HFFc6 (cell line): ENCODE data around the gene NTN3. TPM values are rescaled to one million over a fixed set of nuclear protein-coding genes. Genes with fewer than 3 reads are reported as not detected.
A peak's percentile ranks its signal among the peaks of the same experiment; 100 is the strongest.
"Not testable (repeated sequence)": the region's sequence is repeated elsewhere in the genome, so short reads cannot be mapped to it uniquely, and the experiment has no call there.

ENCODE experiments used
- DNase-seq: peaks from one replicate; pipeline ENCODE4 v3.0.0-alpha.2; 2018
- H3K27ac Mint-ChIP-seq: 2 replicates; pipeline ENCODE4 v1.8.0; 2020; ENCODE audit warnings: mild to moderate bottlenecking, mixed read lengths
- H3K27me3 Mint-ChIP-seq: 2 replicates; pipeline ENCODE4 v1.8.0; 2021; ENCODE audit warnings: mild to moderate bottlenecking, moderate library complexity, mixed read lengths; ENCODE audit not compliant: insufficient read depth
- H3K36me3 Mint-ChIP-seq: 2 replicates; pipeline ENCODE4 v1.8.0; 2021; ENCODE audit warnings: low read depth, mixed read lengths
- H3K4me1 Mint-ChIP-seq: 2 replicates; pipeline ENCODE4 v1.8.0; 2020; ENCODE audit warnings: low read depth, mixed read lengths
- H3K4me3 Mint-ChIP-seq: 2 replicates; pipeline ENCODE4 v1.8.0; 2020; ENCODE audit warnings: mild to moderate bottlenecking, moderate library complexity, mixed read lengths
- H3K9me3 Mint-ChIP-seq: 2 replicates; pipeline ENCODE4 v1.8.0; 2020; ENCODE audit warnings: mild to moderate bottlenecking, mixed read lengths
- CTCF ChIP-seq: fragments of 200-600 bp; sonication (generic); IDR thresholded peaks from 2 replicates; pipeline ENCODE4 v1.5.0; 2021; ENCODE audit warnings: antibody characterized with exemption, mild to moderate bottlenecking
- total RNA-seq, 6 experiments: library from RNA; stranded (reverse); fragmentation: NEBNext Ultra II Directional; extraction: Animal tissue kit (Norgen Biotek cat#: 25700); gene quantifications; 2 replicates in 1 of 6; 3 replicates in 5 of 6; pipeline ENCODE4 v1.2.3, GENCODE V29; 2021

Gene NTN3
- total RNA-seq, 6 experiments from 2014 or later: 0.22 to 0.47 (median 0.33) TPM

- Mint-ChIP-seq H3K4me3 (peak overlapping the region; percentile 69), H3K4me1 (peaks cover 6% of the 10 kb centered on the region; the same call in 1 of the 2 replicates), H3K9me3 (no peaks in the 10 kb centered on the region), H3K27ac (no peak overlapping the region), H3K36me3 (no peaks in the 10 kb centered on the region), H3K27me3 (no peaks in the 10 kb centered on the region; the same call in 1 of the 2 replicates)
- DNase-seq: no peak
- TF ChIP-seq CTCF: no peak
These were observed 4.6 kb downstream of the NTN3 start for GRCh38 chr16:2475413-2476344.

GRCh38 chr16:2476345-2476720, 5.2 kb downstream of the NTN3 start:
- Mint-ChIP-seq H3K9me3 (no peaks in the 10 kb centered on the region), H3K27ac (no peak overlapping the region), H3K4me1 (peaks cover 6% of the 10 kb centered on the region; the same call in 1 of the 2 replicates), H3K4me3 (peak overlapping the region; percentile 69), H3K27me3 (no peaks in the 10 kb centered on the region; the same call in 1 of the 2 replicates), H3K36me3 (no peaks in the 10 kb centered on the region)
- no peak for DNase-seq
- no peak for TF ChIP-seq CTCF

GRCh38 chr16:2476741-2477140, 5.6 kb downstream of the NTN3 start:
- H3K4me3 Mint-ChIP-seq: peak overlapping the region; percentile 69; the same call in 1 of the 2 replicates
- no peaks in the 10 kb centered on the region; the same call in 1 of the 2 replicates for H3K27me3 Mint-ChIP-seq

GRCh38 chr16:2477327-2477726, 6.2 kb downstream of the NTN3 start:
- H3K27ac Mint-ChIP-seq: no peak overlapping the region
- DNase-seq: no peak
- no peak overlapping the region for H3K4me3 Mint-ChIP-seq
- H3K9me3 Mint-ChIP-seq: no peaks in the 10 kb centered on the region
- no peak for TF ChIP-seq CTCF
- no peaks in the 10 kb centered on the region for H3K36me3 Mint-ChIP-seq
- H3K4me1 Mint-ChIP-seq: peaks cover 13% of the 10 kb centered on the region
- H3K27me3 Mint-ChIP-seq: no peaks in the 10 kb centered on the region; the same call in 1 of the 2 replicates

More at GRCh38 chr16:2476741-2477140, 5.6 kb downstream of the NTN3 start:
- no peaks in the 10 kb centered on the region for H3K9me3 Mint-ChIP-seq
- H3K27ac Mint-ChIP-seq: no peak overlapping the region
- H3K36me3 Mint-ChIP-seq: no peaks in the 10 kb centered on the region
- no peak for TF ChIP-seq CTCF
- no peak for DNase-seq
- peaks cover 7% of the 10 kb centered on the region; the same call in 1 of the 2 replicates for H3K4me1 Mint-ChIP-seq

GRCh38 chr16:2478279-2478678, 7.2 kb downstream of the NTN3 start:
- Mint-ChIP-seq H3K27me3 (peaks cover 5% of the 10 kb centered on the region; the same call in 1 of the 2 replicates), H3K27ac (no peak overlapping the region), H3K4me3 (no peak overlapping the region), H3K36me3 (no peaks in the 10 kb centered on the region), H3K9me3 (no peaks in the 10 kb centered on the region), H3K4me1 (peaks cover 22% of the 10 kb centered on the region)
- no peak for TF ChIP-seq CTCF
- no peak for DNase-seq

- peaks cover 28% of the 10 kb centered on the region for H3K4me1 Mint-ChIP-seq
- not testable (repeated sequence) for H3K9me3 Mint-ChIP-seq, H3K4me3 Mint-ChIP-seq, DNase-seq, H3K27me3 Mint-ChIP-seq, H3K36me3 Mint-ChIP-seq, H3K27ac Mint-ChIP-seq
These were observed 8.9 kb downstream of the NTN3 start for GRCh38 chr16:2479996-2480395.
